HEK293T (cell line): ENCODE measurements around the gene HACD4.

Source experiments
- CTCF ChIA-PET: fragments of 350-600 bp; formaldehyde crosslinking; extraction: SDS; loops from one replicate; lab custom pipeline; 2021; ENCODE audit warnings: antibody characterized with exemption, inconsistent platforms; lab: Yijun Ruan, JAX
- POLR2A ChIA-PET: fragments of 350-600 bp; formaldehyde crosslinking; extraction: SDS; loops from one replicate; lab custom pipeline; 2020; ENCODE audit warnings: antibody characterized with exemption, inconsistent platforms; lab: Yijun Ruan, JAX
- DNase-seq: peaks from one replicate; pipeline ENCODE4 v3.0.0; 2012; ENCODE audit warnings: mixed read lengths; ENCODE audit errors: extremely low spot score
- ARNT ChIP-seq: fragments of 450-650 bp; IDR thresholded peaks from 2 replicates; pipeline ENCODE4 v1.6.1; 2017; ENCODE audit warnings: mild to moderate bottlenecking
- BHLHE40 ChIP-seq: fragments of 450-650 bp; IDR thresholded peaks from 2 replicates; pipeline ENCODE4 v1.6.1; 2016; ENCODE audit warnings: mild to moderate bottlenecking, moderate library complexity, borderline replicate concordance
- CTBP1 ChIP-seq: fragments of 450-650 bp; IDR thresholded peaks from 2 replicates; pipeline ENCODE4 v1.6.1; 2016; ENCODE audit warnings: borderline replicate concordance
- ELF4 ChIP-seq: fragments of 450-650 bp; IDR thresholded peaks from 2 replicates; pipeline ENCODE4 v1.6.1; 2017; ENCODE audit warnings: antibody characterized with exemption
- FOXA1 ChIP-seq: fragments of 450-650 bp; IDR thresholded peaks from 2 replicates; pipeline ENCODE4 v1.6.1; 2016; ENCODE audit warnings: mild to moderate bottlenecking
- FOXK2 ChIP-seq: fragments of 450-650 bp; IDR thresholded peaks from 2 replicates; pipeline ENCODE4 v1.6.1; 2016; ENCODE audit warnings: mild to moderate bottlenecking
- FOXM1 ChIP-seq: fragments of 450-650 bp; IDR thresholded peaks from 2 replicates; pipeline ENCODE4 v1.6.1; 2017; ENCODE audit warnings: mild to moderate bottlenecking, borderline replicate concordance
- HDGF ChIP-seq: fragments of 450-650 bp; IDR thresholded peaks from 2 replicates; pipeline ENCODE4 v1.6.1; 2017; ENCODE audit warnings: antibody characterized with exemption, borderline replicate concordance
- L3MBTL2 ChIP-seq: fragments of 450-650 bp; conservative IDR thresholded peaks from 2 replicates; pipeline ENCODE4 v1.6.1; 2016; ENCODE audit warnings: mild to moderate bottlenecking
- LEF1 ChIP-seq: fragments of 450-650 bp; IDR thresholded peaks from 2 replicates; pipeline ENCODE4 v1.6.1; 2017; ENCODE audit warnings: mild to moderate bottlenecking, borderline replicate concordance
- NFRKB ChIP-seq: fragments of 450-650 bp; IDR thresholded peaks from 2 replicates; pipeline ENCODE4 v1.6.1; 2016; ENCODE audit warnings: mild to moderate bottlenecking, moderate library complexity
- PKNOX1 ChIP-seq: fragments of 450-650 bp; IDR thresholded peaks from 2 replicates; pipeline ENCODE4 v1.6.1; 2016
- SP1 ChIP-seq: fragments of 450-650 bp; IDR thresholded peaks from 2 replicates; pipeline ENCODE4 v1.6.1; 2017
- SUZ12 ChIP-seq: fragments of 450-650 bp; IDR thresholded peaks from 2 replicates; pipeline ENCODE4 v1.6.1; 2016; ENCODE audit warnings: mild to moderate bottlenecking
- TARDBP ChIP-seq: fragments of 450-650 bp; IDR thresholded peaks from 2 replicates; pipeline ENCODE4 v1.6.1; 2016
- ZNF384 ChIP-seq: fragments of 450-650 bp; IDR thresholded peaks from 2 replicates; pipeline ENCODE4 v1.6.1; 2016

The HACD4 gene

DNA sequence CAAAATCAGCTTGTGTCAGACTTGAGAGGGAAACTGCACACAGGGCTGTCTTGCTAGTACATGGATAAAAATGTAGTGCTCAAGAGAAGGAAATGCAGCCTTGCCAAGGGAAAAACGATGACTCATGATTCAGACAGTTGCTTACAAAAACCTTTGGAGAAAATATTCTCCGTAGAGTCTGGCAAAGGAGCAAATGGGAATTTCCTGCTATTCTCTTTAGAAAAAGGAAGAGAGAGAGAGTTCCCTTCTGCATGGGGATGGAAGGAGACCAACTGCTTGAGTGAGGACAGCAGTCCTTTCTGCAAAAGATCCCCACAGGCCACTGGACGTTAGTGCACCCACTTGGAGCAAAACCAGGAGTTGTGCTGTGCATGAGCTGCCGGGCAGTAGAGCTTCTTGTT is 38.7 kb upstream of the HACD4 start:
- TF ChIP-seq LEF1 (no peak), CTBP1 (no peak), SP1 (no peak), ARNT (no peak), FOXM1 (no peak), ELF4 (no peak), ZNF384 (no peak), NFRKB (no peak), SUZ12 (no peak)
- CTCF ChIA-PET: no interaction called here
- peak; percentile 46 for DNase-seq
- POLR2A ChIA-PET: no interaction called here

GRCh38 chr9:21060919-21061561 is 29.6 kb upstream of the HACD4 start:
- no peak for DNase-seq
- POLR2A ChIA-PET: no interaction called here
- TF ChIP-seq CTBP1 (no peak), SUZ12 (no peak), ELF4 (no peak), HDGF (no peak), PKNOX1 (no peak), SP1 (no peak), L3MBTL2 (no peak), LEF1 (no peak), FOXK2 (no peak), ARNT (no peak), BHLHE40 (no peak), FOXA1 (no peak), TARDBP (no peak), FOXM1 (no peak)
- CTCF ChIA-PET: no interaction called here

GRCh38 chr9:21056931-21057330 is 25.5 kb upstream of the HACD4 start:
- CTCF ChIA-PET: no interaction called here
- no peak for DNase-seq
- POLR2A ChIA-PET: no interaction called here
- TF ChIP-seq FOXA1: no peak

DNA sequence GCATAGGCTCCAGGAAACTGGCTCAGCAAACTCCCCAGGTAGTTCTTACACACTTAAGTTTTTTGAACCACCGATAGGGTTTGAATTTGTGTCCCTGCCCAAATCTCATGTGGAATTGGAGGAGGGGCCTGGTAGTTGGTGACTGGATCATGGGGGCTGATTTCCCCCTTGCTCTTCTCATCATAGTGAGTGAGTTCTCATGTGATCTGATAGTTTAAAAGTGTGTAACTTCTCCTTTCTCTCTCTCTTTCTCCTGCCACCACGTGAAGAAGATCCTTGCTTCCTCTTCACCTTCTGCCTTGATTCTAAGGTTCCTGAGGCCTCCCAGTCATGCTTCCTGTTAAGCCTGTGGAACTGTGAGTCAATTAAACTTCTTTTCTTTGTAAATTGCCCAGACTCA is 22.4 kb upstream of the HACD4 start:
- DNase-seq: no peak
- TF ChIP-seq FOXM1 (no peak), NFRKB (no peak), HDGF (no peak), ARNT (no peak)
- CTCF ChIA-PET: no interaction called here
- POLR2A ChIA-PET: no interaction called here

DNA sequence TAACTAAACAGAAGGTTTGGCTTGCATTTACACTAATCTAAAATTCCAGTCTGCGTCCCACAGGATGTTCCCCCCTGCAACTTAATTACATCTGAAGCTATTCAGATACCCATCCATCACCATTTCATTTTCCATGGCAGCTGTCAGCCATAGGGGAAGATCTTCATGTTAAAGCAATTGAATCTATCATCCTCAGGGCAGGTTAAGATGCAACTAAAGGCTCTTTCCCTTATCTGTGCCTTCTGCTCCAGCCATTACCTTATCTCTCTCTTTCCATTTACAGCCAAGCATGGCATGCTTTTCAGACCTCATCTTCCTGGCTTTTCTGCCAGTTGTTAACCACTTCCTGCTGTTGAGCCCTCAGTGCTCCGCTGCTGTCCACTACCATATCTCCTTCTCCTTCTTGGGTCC is 15.8 kb upstream of the HACD4 start:
- DNase-seq: no peak
- ChIA-PET CTCF (no interaction called here), POLR2A (no interaction called here)
- TF ChIP-seq CTBP1 (no peak), BHLHE40 (no peak), PKNOX1 (peak; percentile 35; the same call in 1 of the 2 replicates), ARNT (no peak), SUZ12 (no peak), FOXA1 (no peak)

- DNase-seq: no peak
- CTCF ChIA-PET: no interaction called here
- no peak for TF ChIP-seq SUZ12
- no peak for TF ChIP-seq PKNOX1
- POLR2A ChIA-PET: no interaction called here
Measured at GRCh38 chr9:21043841-21044240, 12.4 kb upstream of the HACD4 start.

DNA sequence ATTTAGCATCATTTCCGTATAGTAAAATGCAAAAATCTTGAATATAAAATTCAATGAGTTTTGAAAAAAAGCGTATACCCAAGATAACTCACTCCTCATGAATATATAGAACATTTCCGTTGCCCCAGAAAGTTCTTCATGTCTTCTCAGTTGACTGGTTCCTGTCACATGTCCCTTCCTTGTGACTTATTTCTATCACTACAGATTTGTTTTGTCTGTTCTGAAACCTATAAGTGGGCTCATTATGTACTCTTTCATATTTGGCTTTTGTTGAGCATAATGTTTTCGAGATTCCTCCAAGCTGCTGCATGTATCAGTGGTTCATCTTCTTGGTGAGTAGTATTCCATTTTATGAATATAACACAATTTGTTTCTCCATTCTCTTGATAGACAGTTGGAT is 11.0 kb upstream of the HACD4 start:
- POLR2A ChIA-PET: no interaction called here
- CTCF ChIA-PET: no interaction called here
- no peak for DNase-seq
- TF ChIP-seq FOXK2 (no peak), SUZ12 (no peak), NFRKB (no peak), SP1 (no peak), HDGF (no peak), ARNT (no peak), PKNOX1 (no peak)
